HuH-7.5 (cell line): ENCODE measurements around the gene PACS1.
"Not testable (repeated sequence)": the region's sequence is repeated elsewhere in the genome, so short reads cannot be mapped to it uniquely, and the experiment has no call there.

Experiments
- DNase-seq: peaks from one replicate; pipeline ENCODE4 v3.0.0; 2011; ENCODE audit warnings: low spot score

Gene PACS1

GRCh38 chr11:66275984-66276612 lies 206.0 kb downstream of the PACS1 start:
- DNase-seq: no peak

GRCh38 chr11:66276619-66277018 lies 206.5 kb downstream of the PACS1 start:
- not testable (repeated sequence) for DNase-seq

GRCh38 chr11:66277064-66277463 lies 207.0 kb downstream of the PACS1 start:
- DNase-seq: not testable (repeated sequence)

DNA sequence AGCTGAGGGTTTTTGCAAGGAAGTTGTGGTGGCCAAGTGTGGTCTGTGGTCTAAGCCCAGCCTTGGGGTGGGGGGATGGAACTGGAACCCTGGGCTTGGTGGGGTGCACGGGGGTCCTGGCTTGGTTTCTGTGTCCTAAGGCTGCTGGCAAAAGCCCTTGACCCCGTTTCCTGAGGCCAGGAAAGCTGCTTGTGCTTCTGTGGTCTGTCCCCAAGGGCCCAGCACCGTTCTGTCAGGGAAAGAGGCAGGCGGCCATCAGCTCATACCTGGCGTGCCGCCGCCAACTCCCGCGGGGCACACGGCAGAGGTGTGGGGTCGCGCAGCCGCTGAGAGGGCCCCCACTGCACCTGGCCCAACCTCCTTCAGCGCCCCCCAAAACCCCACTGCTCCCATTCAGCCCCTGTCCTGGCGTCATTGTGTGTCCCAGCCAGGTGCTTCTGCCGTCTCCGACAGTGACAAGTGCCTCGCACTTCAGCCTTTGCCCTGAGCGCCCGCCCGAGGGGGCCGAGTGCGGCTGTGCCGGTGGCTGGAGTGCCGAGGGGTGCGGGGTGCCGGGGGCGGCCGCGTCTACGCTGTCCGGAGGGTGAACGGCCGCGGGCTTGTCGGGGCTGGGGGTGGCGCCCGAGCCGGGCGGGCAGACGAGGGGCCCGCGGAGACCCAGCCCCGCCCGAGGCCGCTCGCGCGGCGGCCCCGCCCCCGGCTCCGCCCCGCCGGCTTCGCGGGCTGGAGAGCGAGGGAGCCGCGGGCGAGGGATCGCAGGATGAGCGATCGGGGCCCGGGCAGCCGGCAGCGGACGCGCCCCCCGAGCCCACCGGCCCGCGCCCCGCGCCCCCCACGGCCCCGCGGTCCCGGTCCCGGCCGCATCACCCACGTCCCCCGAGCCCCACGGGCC lies 207.6 kb downstream of the PACS1 start, which contains the start of gene CNIH2:
TSS of gene CNIH2 (plus strand) at position 705 of the 892 bp plus-strand sequence. CDS start 282 bp downstream, outside the sequence.
- DNase-seq: peak; percentile 100

- peak; percentile 82 for DNase-seq
Measured at GRCh38 chr11:66278363-66279091, 208.5 kb downstream of the PACS1 start.

DNA sequence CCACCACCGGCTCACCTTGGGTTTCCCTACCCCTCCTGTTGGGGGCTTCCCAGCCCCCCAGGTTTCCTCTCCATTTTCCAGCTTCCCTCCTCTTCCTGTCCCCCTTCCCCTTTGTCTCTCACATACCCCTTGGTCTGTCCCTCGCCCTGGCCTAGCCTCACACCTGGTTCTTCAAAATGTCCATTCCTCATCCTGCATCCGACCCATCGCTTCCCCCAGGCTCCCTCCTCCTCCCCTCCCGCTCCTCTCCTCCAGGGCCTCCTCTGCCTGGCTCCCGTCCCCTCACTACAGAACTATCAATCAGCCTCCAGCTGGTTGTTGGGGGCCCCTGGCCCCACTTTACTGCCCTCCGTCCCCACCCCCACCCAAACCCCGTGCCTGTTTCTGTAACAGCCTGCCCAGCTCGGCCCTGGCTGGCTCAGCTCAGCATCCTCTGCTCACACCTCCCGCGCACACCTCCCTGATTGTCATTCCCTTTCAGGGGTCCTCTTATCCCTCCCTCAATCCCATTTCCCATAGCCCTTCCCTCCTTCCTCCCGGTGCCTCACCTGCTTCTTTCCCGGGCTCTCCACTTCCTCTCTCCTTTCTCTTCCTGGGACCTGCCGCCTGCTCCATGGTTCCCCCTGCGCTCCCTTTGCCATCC lies 209.1 kb downstream of the PACS1 start:
- DNase-seq: no peak

GRCh38 chr11:66280428-66280827 lies 210.4 kb downstream of the PACS1 start:
- no peak for DNase-seq

GRCh38 chr11:66281001-66281400 lies 210.9 kb downstream of the PACS1 start:
- no peak for DNase-seq

DNA sequence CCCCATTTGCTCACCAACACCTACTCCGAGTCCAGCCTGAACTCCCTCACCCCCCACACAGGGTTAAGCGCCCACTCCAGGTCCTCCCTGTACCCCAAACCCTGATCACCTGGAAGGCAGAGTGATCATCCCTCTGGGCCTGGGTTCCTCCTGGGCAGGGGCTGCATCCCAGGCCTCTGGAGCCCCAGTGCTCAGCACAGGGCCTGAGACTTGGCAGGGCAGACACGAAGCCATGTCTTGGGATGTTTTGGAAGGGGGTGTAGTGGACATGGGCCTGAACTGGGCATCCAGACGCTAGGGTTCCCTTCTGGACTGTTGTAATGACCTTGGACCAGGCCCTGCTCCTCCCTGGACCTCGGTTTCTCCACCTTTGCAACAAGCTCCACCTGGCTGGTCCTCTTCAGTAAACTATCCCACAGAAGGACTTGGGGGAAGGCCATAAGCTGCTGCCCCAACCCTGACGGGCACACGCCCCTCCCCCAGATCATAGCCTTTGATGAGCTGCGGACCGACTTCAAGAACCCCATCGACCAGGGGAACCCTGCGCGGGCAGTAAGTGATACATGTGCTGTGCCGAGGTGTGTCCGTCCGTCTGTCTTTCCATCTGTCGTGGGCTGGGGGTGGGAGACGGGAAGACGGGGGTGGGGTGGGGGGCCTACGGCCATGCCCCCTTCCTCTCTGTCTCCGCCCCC lies 211.8 kb downstream of the PACS1 start:
- no peak for DNase-seq

- peak; percentile 100 for DNase-seq
Measured at GRCh38 chr11:66282468-66283455, 212.7 kb downstream of the PACS1 start.

GRCh38 chr11:66283461-66284105 lies 213.5 kb downstream of the PACS1 start:
- no peak for DNase-seq

- no peak for DNase-seq
Measured at GRCh38 chr11:66284526-66285078, 214.5 kb downstream of the PACS1 start.

GRCh38 chr11:66285250-66285947 lies 215.3 kb downstream of the PACS1 start:
- no peak for DNase-seq

GRCh38 chr11:66286699-66287098 lies 216.6 kb downstream of the PACS1 start:
- no peak for DNase-seq

DNA sequence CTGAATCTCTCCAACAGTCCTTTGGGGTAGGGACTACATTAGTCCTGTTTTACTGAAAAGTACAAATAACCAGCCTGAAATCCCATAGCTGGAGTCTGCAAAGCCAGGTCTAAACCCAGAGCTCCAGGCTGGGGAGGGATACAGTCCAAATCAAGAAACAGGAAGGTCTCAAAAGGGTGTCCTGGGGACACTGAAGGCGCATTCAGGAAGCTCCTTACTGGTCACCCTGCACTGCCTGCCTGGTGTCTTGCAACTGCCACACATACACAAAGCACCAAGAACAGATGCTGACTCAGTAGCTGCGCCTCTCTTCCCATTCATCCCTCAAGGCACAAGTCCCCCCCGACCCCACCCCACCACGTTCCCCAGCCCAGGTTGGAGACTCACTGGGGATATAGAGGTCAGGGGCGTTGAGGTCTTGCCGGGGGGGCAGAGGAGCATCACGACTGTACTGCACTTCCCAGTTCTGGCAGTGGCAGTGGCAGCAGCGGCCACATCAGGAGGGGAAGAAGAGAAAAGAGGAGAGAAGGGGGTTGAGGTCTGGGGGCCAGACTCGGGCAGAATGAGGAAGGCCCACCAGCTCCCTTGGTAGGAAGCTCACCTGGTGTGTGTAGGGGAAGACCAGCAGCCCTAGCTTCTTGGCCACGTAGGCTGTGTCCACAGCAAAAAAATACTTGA lies 217.3 kb downstream of the PACS1 start:
- DNase-seq: no peak

DNA sequence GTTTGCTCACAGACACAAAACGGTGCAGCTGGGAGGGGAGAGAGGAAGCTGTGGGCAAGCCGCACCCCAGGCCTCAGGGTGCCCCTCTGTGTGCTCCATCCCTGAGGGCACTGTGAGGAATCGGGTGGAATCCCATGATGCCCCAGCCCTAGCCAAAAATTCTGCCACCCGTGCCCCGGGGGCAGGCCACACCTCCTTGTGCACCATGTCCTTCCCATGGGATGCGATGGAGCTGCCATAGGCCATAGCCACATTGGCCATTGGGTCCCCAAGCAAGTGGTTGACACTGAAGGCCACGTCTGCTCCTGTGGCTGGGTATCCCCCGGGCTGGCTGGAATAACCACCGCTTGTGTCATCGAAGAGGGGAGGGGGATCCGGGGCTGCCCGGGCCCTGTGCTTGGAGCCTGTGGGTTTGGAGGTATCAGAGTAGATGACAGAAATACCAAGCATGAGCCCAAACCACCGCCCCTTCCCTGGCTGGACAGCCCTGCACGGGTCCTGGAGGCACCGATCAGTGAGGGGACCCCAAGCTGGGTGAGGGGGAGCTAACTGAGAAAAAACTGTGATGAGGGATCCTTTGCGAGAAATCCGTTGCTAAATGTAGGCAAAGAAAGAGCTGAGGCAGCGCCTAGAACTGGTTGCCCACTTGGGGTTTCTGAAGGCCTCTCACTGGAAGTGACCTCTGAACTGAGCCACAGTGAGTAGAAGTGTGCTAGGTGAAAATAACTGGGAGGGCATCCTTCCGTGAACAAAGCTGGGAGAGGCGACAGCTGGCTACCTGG lies 218.0 kb downstream of the PACS1 start:
- DNase-seq: peak; percentile 85
